Activated T-helper 17 cell treated with anti-CD3 and anti-CD28 coated beads, Interleukin-2, amount 50 U/mL, for 72 hours (primary cell): ENCODE results near the gene KDM6B. TPM values are rescaled to one million over a fixed set of nuclear protein-coding genes. Genes with fewer than 3 reads are reported as not detected.

Source experiments
- total RNA-seq, 2 donors: library from RNA; stranded (reverse); gene quantifications; one replicate each; pipeline ENCODE4 v1.2.3, GENCODE V29; 2022

Gene KDM6B
- total RNA-seq, 2 donors from 2014 or later = 33.7 to 93.3 TPM

Other genes with a start within 250 kb of the KDM6B start
- gene SOX15, start 244.1 kb upstream of the KDM6B start, total RNA-seq = under 1 TPM in 1 of 2 donors, not detected in 1; 0.90 TPM
- gene FXR2, start 219.3 kb upstream of the KDM6B start, total RNA-seq = 10 to 100 TPM; 34.4 to 37.0 TPM
- 10 to 100 TPM; 25.5 to 62.7 TPM for gene SAT2, start 206.4 kb upstream of the KDM6B start, total RNA-seq
- gene SHBG, start 204.1 kb upstream of the KDM6B start, total RNA-seq = under 1 TPM in 1 of 2 donors, not detected in 1; 0.71 TPM
- gene ATP1B2, start 183.3 kb upstream of the KDM6B start, total RNA-seq = under 1 TPM; 0.06 to 0.42 TPM
- gene TP53, start 146.7 kb upstream of the KDM6B start, total RNA-seq = 100 to 1,000 TPM in 1 of 2 donors, 10 to 100 TPM in 1; 79.0 to 137 TPM
- gene WRAP53, start 145.7 kb upstream of the KDM6B start, total RNA-seq = 10 to 100 TPM; 18.0 to 32.9 TPM
- gene EFNB3, start 129.0 kb upstream of the KDM6B start, total RNA-seq = not detected
- under 1 TPM in 1 of 2 donors, not detected in 1; 0.06 TPM for gene DNAH2, start 116.5 kb upstream of the KDM6B start, total RNA-seq
- 1 to 10 TPM; 1.6 to 3.2 TPM for gene TMEM88, start 20.8 kb downstream of the KDM6B start, total RNA-seq
- gene NAA38, start 23.3 kb downstream of the KDM6B start, total RNA-seq = 100 to 1,000 TPM in 1 of 2 donors, 10 to 100 TPM in 1; 61.3 to 111 TPM
- 10 to 100 TPM; 14.8 to 19.4 TPM for gene CYB5D1, start 23.8 kb downstream of the KDM6B start, total RNA-seq
- 100 to 1,000 TPM; 154 to 217 TPM for gene CHD3, start 54.6 kb downstream of the KDM6B start, total RNA-seq
- 10 to 100 TPM in 1 of 2 donors, 1 to 10 TPM in 1; 2.4 to 11.7 TPM for gene RNF227, start 82.1 kb downstream of the KDM6B start, total RNA-seq
- 10 to 100 TPM in 1 of 2 donors, 1 to 10 TPM in 1; 8.6 to 11.9 TPM for gene KCNAB3, start 95.6 kb downstream of the KDM6B start, total RNA-seq
- gene TRAPPC1, start 97.7 kb downstream of the KDM6B start, total RNA-seq = 100 to 1,000 TPM; 179 to 180 TPM
- gene CNTROB, start 98.0 kb downstream of the KDM6B start, total RNA-seq = 100 to 1,000 TPM in 1 of 2 donors, 10 to 100 TPM in 1; 74.0 to 152 TPM
- under 1 TPM; 0.15 to 0.77 TPM for gene GUCY2D, start 168.4 kb downstream of the KDM6B start, total RNA-seq
- gene ALOX15B, start 204.8 kb downstream of the KDM6B start, total RNA-seq = under 1 TPM in 1 of 2 donors, not detected in 1; 0.61 TPM